ENCODE data around the gene RPL23.

The RPL23 gene

GRCh38 chr17:38891441-38891840 lies 37.9 kb upstream of the RPL23 start:
- TF ChIP-seq CTCF (IDR thresholded peaks at IDR 0.05; ENCODE audit: low read depth, low read length) = no peak
- H3K4me3 ChIP-seq (ENCODE audit: low read depth, low read length) = no peak overlapping the region

- no peak overlapping the region for H3K4me3 ChIP-seq (ENCODE audit: low read depth, low read length)
- no peak for TF ChIP-seq CTCF (IDR thresholded peaks at IDR 0.05; ENCODE audit: low read depth, low read length)
Observed at GRCh38 chr17:38890410-38890746, 36.9 kb upstream of the RPL23 start.

GRCh38 chr17:38889745-38890409 lies 36.4 kb upstream of the RPL23 start:
- TF ChIP-seq CTCF (IDR thresholded peaks at IDR 0.05; ENCODE audit: low read depth, low read length) = no peak
- no peak overlapping the region for H3K4me3 ChIP-seq (ENCODE audit: low read depth, low read length)

GRCh38 chr17:38888842-38889241 lies 35.3 kb upstream of the RPL23 start:
- TF ChIP-seq CTCF (IDR thresholded peaks at IDR 0.05; ENCODE audit: low read depth, low read length) = no peak
- no peak overlapping the region for H3K4me3 ChIP-seq (ENCODE audit: low read depth, low read length)

- no peak overlapping the region for H3K4me3 ChIP-seq (ENCODE audit: low read depth, low read length)
- TF ChIP-seq CTCF (IDR thresholded peaks at IDR 0.05; ENCODE audit: low read depth, low read length) = no peak
Observed at GRCh38 chr17:38886643-38887010, 33.1 kb upstream of the RPL23 start.

- H3K4me3 ChIP-seq (ENCODE audit: low read depth, low read length) = no peak overlapping the region
- TF ChIP-seq CTCF (IDR thresholded peaks at IDR 0.05; ENCODE audit: low read depth, low read length) = no peak
Observed at GRCh38 chr17:38885728-38886642, 32.5 kb upstream of the RPL23 start.

GRCh38 chr17:38885044-38885727 lies 31.7 kb upstream of the RPL23 start:
- TF ChIP-seq CTCF (IDR thresholded peaks at IDR 0.05; ENCODE audit: low read depth, low read length) = no peak
- H3K4me3 ChIP-seq (ENCODE audit: low read depth, low read length) = no peak overlapping the region
